RWPE1 (cell line): ENCODE results near the gene SOX12.

Experiments used
- CTCF ChIA-PET: fragments of 350-600 bp; sonication (Branson Sonifier 250); formaldehyde crosslinking; extraction: SDS; loops from one replicate; lab custom pipeline; 2021; lab: Yijun Ruan, JAX
- POLR2A ChIA-PET: fragments of 400-600 bp; formaldehyde crosslinking; extraction: SDS; loops from one replicate; lab custom pipeline; 2020; ENCODE audit warnings: antibody characterized with exemption; ENCODE audit not compliant: low non-redundant PET; lab: Yijun Ruan, JAX
- DNase-seq: peaks from one replicate; pipeline ENCODE4 v3.0.0; 2012; ENCODE audit warnings: low spot score
- H3K27ac ChIP-seq: fragments of 450-650 bp; 2 replicates; pipeline ENCODE4 v1.5.1; 2017
- CTCF ChIP-seq: fragments of 450-650 bp; conservative IDR thresholded peaks from 2 replicates; pipeline ENCODE4 v1.5.1; 2017; ENCODE audit warnings: low read depth, mild to moderate bottlenecking

The SOX12 gene

GRCh38 chr20:278607-279571 lies 46.5 kb upstream of the SOX12 start:
- POLR2A ChIA-PET: no interaction called here
- TF ChIP-seq CTCF: peak; percentile 65
- H3K27ac ChIP-seq: peak overlapping the region; percentile 68
- CTCF ChIA-PET: interaction anchor here (0.6 to 1.8 kb wide), 3 partner anchors 13 to 155 kb away, joined by 4 to 19 read pairs (median 4); no protein-coding TSS in a partner anchor
- peak; percentile 78 for DNase-seq

GRCh38 chr20:284172-284571 lies 41.2 kb upstream of the SOX12 start:
- CTCF ChIA-PET: interaction anchor here (0.6 kb wide), 1 partner anchor 19 kb away, joined by 5 read pairs; no protein-coding TSS in a partner anchor
- DNase-seq: no peak
- no peak for TF ChIP-seq CTCF
- no peak overlapping the region for H3K27ac ChIP-seq
- POLR2A ChIA-PET: no interaction called here

GRCh38 chr20:286508-286907 lies 38.8 kb upstream of the SOX12 start:
- POLR2A ChIA-PET: no interaction called here
- CTCF ChIA-PET: no interaction called here
- no peak for DNase-seq
- no peak overlapping the region for H3K27ac ChIP-seq
- TF ChIP-seq CTCF: no peak

GRCh38 chr20:288956-289692 lies 36.2 kb upstream of the SOX12 start:
- ChIA-PET POLR2A (no interaction called here), CTCF (interaction anchor here (0.9 kb wide), 1 partner anchor 451 kb away, joined by 3 read pairs; no protein-coding TSS in a partner anchor)
- no peak for TF ChIP-seq CTCF
- H3K27ac ChIP-seq: no peak overlapping the region
- no peak for DNase-seq

GRCh38 chr20:289693-290083 lies 35.7 kb upstream of the SOX12 start:
- DNase-seq: no peak
- ChIA-PET POLR2A (no interaction called here), CTCF (no interaction called here)
- no peak for TF ChIP-seq CTCF
- peak overlapping the region; percentile 80 for H3K27ac ChIP-seq

GRCh38 chr20:290084-290831 lies 35.1 kb upstream of the SOX12 start, which contains the start of gene C20orf96:
Gene C20orf96, minus strand, starts transcription at chr20:290750. Its CDS starts 140 bp downstream, at chr20:290610.
- no peak for TF ChIP-seq CTCF
- ChIA-PET CTCF (no interaction called here), POLR2A (no interaction called here)
- peak within 1 kb of the TSS; percentile 80 for H3K27ac ChIP-seq
- peak; percentile 98 for DNase-seq
